HAP-1 (cell line): ENCODE data around the gene OXA1L.
"Not testable (repeated sequence)": the region's sequence is repeated elsewhere in the genome, so short reads cannot be mapped to it uniquely, and the experiment has no call there.

Experiments used
- DNase-seq, 2 experiments: peaks; one replicate each; pipeline ENCODE4 v3.0.0-alpha.2; 2016 to 2020; ENCODE audit warnings: low spot score in 2 of 2
- H3K27me3 ChIP-seq: fragments of 250-450 bp; sonication (Bioruptor Pico); 2 replicates; pipeline ENCODE4 v1.5.1; 2020; ENCODE audit warnings: low read depth, mild to moderate bottlenecking, moderate library complexity
- H3K36me3 ChIP-seq: fragments of 250-450 bp; sonication (Bioruptor Pico); replicated peaks from 2 replicates; pipeline ENCODE4 v1.5.1; 2020; ENCODE audit warnings: mild to moderate bottlenecking
- H3K4me1 ChIP-seq: fragments of 250-450 bp; sonication (Bioruptor Pico); 2 replicates; pipeline ENCODE4 v1.5.1; 2020; ENCODE audit warnings: mild to moderate bottlenecking
- H3K4me3 ChIP-seq: fragments of 250-450 bp; sonication (Bioruptor Pico); 2 replicates; pipeline ENCODE4 v1.5.1; 2020; ENCODE audit warnings: mild to moderate bottlenecking, moderate library complexity
- H3K9me3 ChIP-seq: fragments of 250-450 bp; sonication (Bioruptor Pico); 2 replicates; pipeline ENCODE4 v1.5.1; 2020; ENCODE audit warnings: mild to moderate bottlenecking, moderate library complexity
- in situ Hi-C: fragments of 300-500 bp; cut with MboI; formaldehyde crosslinking; loops from 3 replicates; pipeline ENCODE4 v1.14.3; 2020; ENCODE audit warnings: low sequenced_read_pairs, inconsistent platforms, mixed read lengths

The OXA1L gene

GRCh38 chr14:22766457-22767322, at the start of gene OXA1L:
TSS of gene OXA1L (plus strand) at chr14:22766688. CDS start at chr14:22766702, 14 bp downstream.
- in situ Hi-C loops = no loop called here
- Histone ChIP-seq H3K4me3 (peak within 1 kb of the TSS; percentile 96), H3K9me3 (peaks cover 4% of the 10 kb centered on the region; the same call in 1 of the 2 replicates), H3K4me1 (peaks cover 18% of the 10 kb centered on the region), H3K27me3 (no peaks in the 10 kb centered on the region), H3K36me3 (peaks cover 41% of the 10 kb centered on the region)
- peak; percentile 98 for DNase-seq

DNA sequence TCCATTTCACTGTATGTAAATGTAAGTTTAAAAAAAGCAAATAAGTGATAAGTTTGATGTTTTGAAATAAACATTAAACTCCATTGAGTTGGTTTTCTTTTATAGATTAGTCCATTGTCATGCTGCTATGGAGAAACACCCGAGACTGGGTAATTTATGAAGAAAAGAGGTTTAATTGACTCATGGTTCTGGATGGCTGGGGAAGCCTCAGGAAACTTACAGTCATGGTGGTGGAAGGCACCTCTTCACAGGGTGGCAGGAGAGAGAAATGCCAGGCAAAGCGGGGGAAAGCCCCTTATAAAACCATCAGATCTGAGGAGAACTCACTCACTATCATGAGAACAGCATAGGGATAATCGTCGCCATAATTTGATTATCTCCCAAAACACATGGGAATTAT, 48.4 kb upstream of the OXA1L start:
- in situ Hi-C loops = no loop called here
- no peak for DNase-seq
- H3K27me3 ChIP-seq = no peaks in the 10 kb centered on the region

DNA sequence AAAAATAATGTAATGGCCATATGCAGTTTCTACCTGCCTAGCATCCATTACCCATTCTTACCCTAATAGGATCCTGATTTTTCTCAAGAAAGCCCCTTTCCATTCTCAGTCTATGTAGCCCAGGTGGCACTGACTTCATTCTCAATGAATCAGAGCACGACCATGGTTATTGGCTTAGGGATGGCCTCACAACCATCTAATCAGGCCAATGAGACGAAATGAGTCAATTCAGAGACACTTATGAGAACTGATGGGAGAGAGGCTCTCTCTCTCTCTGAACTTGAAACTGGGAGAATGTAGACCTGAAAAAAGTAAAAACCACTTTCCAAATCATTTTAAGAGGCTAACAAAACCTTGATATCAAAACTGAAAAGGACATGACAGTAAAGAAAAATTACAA, 45.3 kb upstream of the OXA1L start:
- H3K27me3 ChIP-seq = no peaks in the 10 kb centered on the region
- in situ Hi-C loops = no loop called here
- no peak for DNase-seq
- H3K9me3 ChIP-seq = no peaks in the 10 kb centered on the region
- H3K36me3 ChIP-seq = no peaks in the 10 kb centered on the region
- no peaks in the 10 kb centered on the region for H3K4me1 ChIP-seq
- H3K4me3 ChIP-seq = no peak overlapping the region

More for the DNA sequence above, 48.4 kb upstream of the OXA1L start:
- H3K36me3 ChIP-seq = no peaks in the 10 kb centered on the region
- no peak overlapping the region for H3K4me3 ChIP-seq
- peaks cover 3% of the 10 kb centered on the region; the same call in 1 of the 2 replicates for H3K4me1 ChIP-seq
- no peaks in the 10 kb centered on the region for H3K9me3 ChIP-seq

- in situ Hi-C loops = no loop called here
- Histone ChIP-seq H3K4me3 (no peak overlapping the region), H3K9me3 (no peaks in the 10 kb centered on the region), H3K4me1 (no peaks in the 10 kb centered on the region), H3K27me3 (no peaks in the 10 kb centered on the region), H3K36me3 (no peaks in the 10 kb centered on the region)
- no peak for DNase-seq
Measured at GRCh38 chr14:22723815-22724214, 42.7 kb upstream of the OXA1L start.

DNA sequence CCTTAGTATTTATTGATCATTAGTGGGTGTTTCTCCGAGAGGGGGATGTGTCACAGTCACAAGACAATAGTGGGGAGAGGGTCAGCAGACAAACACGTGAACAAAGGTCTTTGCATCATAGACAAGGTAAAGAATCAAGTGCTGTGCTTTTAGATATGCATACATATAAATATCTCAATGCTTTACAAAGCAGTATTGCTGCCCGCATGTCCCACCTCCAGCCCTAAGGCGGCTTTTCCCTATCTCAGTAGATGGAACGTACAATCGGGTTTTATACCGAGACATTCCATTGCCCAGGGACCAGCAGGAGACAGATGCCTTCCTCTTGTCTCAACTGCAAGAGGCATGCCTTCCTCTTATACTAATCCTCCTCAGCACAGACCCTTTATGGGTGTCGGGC, 41.6 kb upstream of the OXA1L start:
- H3K4me1 ChIP-seq, in situ Hi-C loops, H3K36me3 ChIP-seq, DNase-seq, H3K9me3 ChIP-seq, H3K27me3 ChIP-seq, H3K4me3 ChIP-seq: not testable (repeated sequence)

DNA sequence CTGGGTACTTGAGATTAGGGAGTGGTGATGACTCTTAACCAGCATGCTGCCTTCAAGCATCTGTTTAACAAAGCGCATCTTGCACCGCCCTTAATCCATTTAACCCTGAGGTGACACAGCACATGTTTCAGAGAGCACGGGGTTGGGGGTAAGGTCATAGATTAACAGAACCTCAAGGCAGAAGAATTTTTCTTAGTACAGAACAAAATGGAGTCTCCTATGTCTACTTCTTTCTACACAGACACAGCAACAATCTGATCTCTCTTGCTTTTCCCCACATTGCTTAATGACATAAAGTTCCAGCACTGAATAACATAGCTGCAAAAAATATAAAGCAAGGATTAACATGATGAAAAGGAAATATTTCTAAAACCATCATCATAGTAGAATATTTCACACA, 41.1 kb upstream of the OXA1L start:
- H3K36me3 ChIP-seq, H3K4me1 ChIP-seq, H3K4me3 ChIP-seq, DNase-seq, H3K9me3 ChIP-seq, H3K27me3 ChIP-seq, in situ Hi-C loops: not testable (repeated sequence)

DNA sequence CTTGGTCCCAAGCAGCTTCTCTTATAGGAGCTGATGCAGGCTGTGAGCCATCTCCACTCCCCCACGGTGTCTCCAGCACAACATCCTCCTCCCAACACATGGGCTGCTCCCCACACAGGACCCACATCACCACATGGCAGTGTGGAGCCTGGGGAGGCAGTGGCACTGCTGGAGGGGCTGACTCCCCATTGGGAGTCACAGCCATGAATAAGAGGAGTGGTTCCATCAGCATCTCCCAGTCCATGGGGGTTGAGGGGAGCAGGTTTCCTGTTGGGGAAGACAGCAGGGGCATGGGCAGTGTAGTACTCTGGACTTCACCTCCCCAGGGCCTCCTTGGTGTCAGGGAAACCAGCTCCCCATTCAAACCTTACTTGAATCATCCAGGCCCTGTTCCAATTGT, 40.5 kb upstream of the OXA1L start:
- Histone ChIP-seq H3K9me3 (no peaks in the 10 kb centered on the region), H3K27me3 (no peaks in the 10 kb centered on the region), H3K4me1 (no peaks in the 10 kb centered on the region), H3K36me3 (no peaks in the 10 kb centered on the region), H3K4me3 (no peak overlapping the region)
- in situ Hi-C loops = no loop called here
- DNase-seq = no peak

- DNase-seq, H3K27me3 ChIP-seq, H3K4me1 ChIP-seq, H3K9me3 ChIP-seq, H3K4me3 ChIP-seq, H3K36me3 ChIP-seq, in situ Hi-C loops: not testable (repeated sequence)
Measured at GRCh38 chr14:22732062-22732461, 34.4 kb upstream of the OXA1L start.

- Histone ChIP-seq H3K4me1 (no peaks in the 10 kb centered on the region), H3K36me3 (no peaks in the 10 kb centered on the region), H3K9me3 (no peaks in the 10 kb centered on the region), H3K27me3 (no peaks in the 10 kb centered on the region), H3K4me3 (no peak overlapping the region)
- no peak for DNase-seq
- in situ Hi-C loops = no loop called here
Measured at GRCh38 chr14:22733829-22734228, 32.7 kb upstream of the OXA1L start.

DNA sequence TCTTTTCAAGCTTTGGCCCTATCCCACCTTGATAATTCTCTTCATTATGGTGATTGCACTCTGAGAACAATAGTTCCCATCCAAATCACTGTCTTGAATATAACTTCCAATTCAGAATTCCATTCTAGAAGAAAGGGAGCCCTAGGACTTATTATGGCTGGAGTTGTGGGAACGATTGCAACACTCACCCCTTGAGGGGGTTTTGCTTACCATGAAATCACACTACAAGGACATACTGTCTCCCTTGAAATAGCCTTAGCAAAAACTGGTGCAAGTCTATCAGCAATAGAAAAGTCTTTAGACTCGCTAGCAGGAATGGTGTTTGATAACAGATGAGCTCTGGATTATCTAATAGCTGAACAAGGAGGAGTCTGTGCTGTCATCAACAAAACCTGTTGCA, 31.4 kb upstream of the OXA1L start:
- no peaks in the 10 kb centered on the region for H3K27me3 ChIP-seq

GRCh38 chr14:22736384-22736783, 30.1 kb upstream of the OXA1L start:
- H3K4me1 ChIP-seq, DNase-seq, H3K9me3 ChIP-seq, in situ Hi-C loops, H3K36me3 ChIP-seq, H3K27me3 ChIP-seq, H3K4me3 ChIP-seq: not testable (repeated sequence)

More for the DNA sequence above, 31.4 kb upstream of the OXA1L start:
- Histone ChIP-seq H3K36me3 (no peaks in the 10 kb centered on the region), H3K4me1 (no peaks in the 10 kb centered on the region), H3K4me3 (no peak overlapping the region), H3K9me3 (no peaks in the 10 kb centered on the region)
- in situ Hi-C loops = no loop called here
- no peak for DNase-seq

GRCh38 chr14:22737052-22737451, 29.4 kb upstream of the OXA1L start:
- H3K4me3 ChIP-seq = no peak overlapping the region
- no peaks in the 10 kb centered on the region for H3K9me3 ChIP-seq
- no peaks in the 10 kb centered on the region for H3K27me3 ChIP-seq
- no peaks in the 10 kb centered on the region for H3K4me1 ChIP-seq
- in situ Hi-C loops = no loop called here
- DNase-seq = no peak
- no peaks in the 10 kb centered on the region for H3K36me3 ChIP-seq

DNA sequence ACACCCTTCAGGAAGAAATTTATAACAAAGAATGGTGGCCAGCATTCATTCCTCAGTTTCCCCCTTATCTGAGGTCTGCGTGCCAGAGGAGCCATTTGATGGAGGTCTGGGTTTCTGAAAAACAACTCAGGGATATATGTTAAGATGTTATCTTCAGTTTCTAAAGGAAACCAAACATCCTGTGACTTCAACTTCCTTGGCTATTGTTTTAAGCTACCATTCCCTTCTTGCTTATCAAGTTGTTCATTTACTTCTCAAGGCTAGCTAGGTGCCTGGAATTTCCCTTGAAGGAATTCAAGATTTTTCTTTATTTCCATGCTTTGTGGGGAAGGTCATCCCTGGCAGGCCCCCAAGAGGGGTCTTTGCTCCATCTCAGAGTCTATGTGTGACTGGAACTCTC, 27.1 kb upstream of the OXA1L start:
- in situ Hi-C loops = no loop called here
- Histone ChIP-seq H3K36me3 (no peaks in the 10 kb centered on the region), H3K4me1 (no peaks in the 10 kb centered on the region), H3K27me3 (0 out of 2 replicates have a peak, but pooled peaks cover 5% of the 10 kb centered on the region), H3K4me3 (no peak overlapping the region), H3K9me3 (no peaks in the 10 kb centered on the region)
- DNase-seq = no peak

- H3K9me3 ChIP-seq = no peaks in the 10 kb centered on the region
- no peaks in the 10 kb centered on the region for H3K4me1 ChIP-seq
- in situ Hi-C loops = no loop called here
- no peaks in the 10 kb centered on the region for H3K36me3 ChIP-seq
- no peak for DNase-seq
- 0 out of 2 replicates have a peak, but pooled peaks cover 5% of the 10 kb centered on the region for H3K27me3 ChIP-seq
- H3K4me3 ChIP-seq = no peak overlapping the region
Measured at GRCh38 chr14:22740020-22740419, 26.5 kb upstream of the OXA1L start.
